DOHH2 (cell line): ENCODE measurements around the gene C1S.

Experiments used
- EZH2phosphoT487 ChIP-seq: fragments of 200-600 bp; sonication (generic); IDR thresholded peaks from 2 replicates; pipeline ENCODE4 v1.6.1; 2017; ENCODE audit warnings: borderline replicate concordance, mild to moderate bottlenecking, antibody characterized with exemption, low read length, moderate library complexity, mixed read lengths
- TF ChIP-seq, protein P1 (sequence below): fragments of 200-600 bp; sonication (generic); IDR thresholded peaks from one replicate; pipeline ENCODE4 v1.5.1; 2014; ENCODE audit warnings: antibody characterized with exemption, mild to moderate bottlenecking, low read depth, low read length; ENCODE audit not compliant: poor library complexity, severe bottlenecking

DNA sequence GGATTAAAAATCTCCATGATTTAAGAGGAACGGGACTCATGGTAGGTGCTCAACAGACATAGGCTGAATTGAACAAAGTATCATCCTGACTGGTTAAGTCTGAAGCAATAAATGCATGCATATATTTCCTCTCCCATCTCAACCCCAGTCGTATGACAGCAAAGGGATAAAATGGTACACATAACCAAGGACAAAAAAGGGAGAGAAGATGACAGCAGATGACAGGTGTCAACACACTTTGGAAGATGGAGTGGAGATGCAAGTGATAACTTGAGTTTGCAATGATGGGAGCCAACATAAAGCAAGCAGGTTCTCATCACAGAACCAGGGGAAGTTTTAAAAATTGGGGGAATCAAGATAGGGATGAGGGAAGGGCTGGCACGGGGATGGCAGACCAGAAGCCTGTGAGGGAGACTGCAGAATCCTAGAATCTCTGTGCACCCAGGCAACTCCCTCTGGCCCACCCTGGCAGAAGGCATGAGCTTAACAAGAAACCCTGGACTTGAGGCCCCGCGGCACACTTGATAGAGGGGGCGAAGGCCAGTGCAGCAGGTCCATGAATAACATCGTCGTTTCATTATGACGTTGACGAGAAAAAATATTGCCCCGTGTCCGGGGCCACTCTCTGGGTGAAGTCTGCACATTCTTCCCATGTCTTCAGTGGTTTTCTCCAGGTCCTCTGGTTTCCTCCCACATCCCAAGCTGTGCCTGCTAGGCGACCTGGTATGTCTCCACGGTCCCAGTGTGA is 43.5 kb downstream of the C1S start:
- TF ChIP-seq, protein P1, sequence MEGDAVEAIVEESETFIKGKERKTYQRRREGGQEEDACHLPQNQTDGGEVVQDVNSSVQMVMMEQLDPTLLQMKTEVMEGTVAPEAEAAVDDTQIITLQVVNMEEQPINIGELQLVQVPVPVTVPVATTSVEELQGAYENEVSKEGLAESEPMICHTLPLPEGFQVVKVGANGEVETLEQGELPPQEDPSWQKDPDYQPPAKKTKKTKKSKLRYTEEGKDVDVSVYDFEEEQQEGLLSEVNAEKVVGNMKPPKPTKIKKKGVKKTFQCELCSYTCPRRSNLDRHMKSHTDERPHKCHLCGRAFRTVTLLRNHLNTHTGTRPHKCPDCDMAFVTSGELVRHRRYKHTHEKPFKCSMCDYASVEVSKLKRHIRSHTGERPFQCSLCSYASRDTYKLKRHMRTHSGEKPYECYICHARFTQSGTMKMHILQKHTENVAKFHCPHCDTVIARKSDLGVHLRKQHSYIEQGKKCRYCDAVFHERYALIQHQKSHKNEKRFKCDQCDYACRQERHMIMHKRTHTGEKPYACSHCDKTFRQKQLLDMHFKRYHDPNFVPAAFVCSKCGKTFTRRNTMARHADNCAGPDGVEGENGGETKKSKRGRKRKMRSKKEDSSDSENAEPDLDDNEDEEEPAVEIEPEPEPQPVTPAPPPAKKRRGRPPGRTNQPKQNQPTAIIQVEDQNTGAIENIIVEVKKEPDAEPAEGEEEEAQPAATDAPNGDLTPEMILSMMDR: no peak
- TF ChIP-seq EZH2phosphoT487: no peak
